Measurements from ENCODE around the gene GXYLT2.
"Not testable (repeated sequence)": the region's sequence is repeated elsewhere in the genome, so short reads cannot be mapped to it uniquely, and the experiment has no call there.

GXYLT2 gene

DNA sequence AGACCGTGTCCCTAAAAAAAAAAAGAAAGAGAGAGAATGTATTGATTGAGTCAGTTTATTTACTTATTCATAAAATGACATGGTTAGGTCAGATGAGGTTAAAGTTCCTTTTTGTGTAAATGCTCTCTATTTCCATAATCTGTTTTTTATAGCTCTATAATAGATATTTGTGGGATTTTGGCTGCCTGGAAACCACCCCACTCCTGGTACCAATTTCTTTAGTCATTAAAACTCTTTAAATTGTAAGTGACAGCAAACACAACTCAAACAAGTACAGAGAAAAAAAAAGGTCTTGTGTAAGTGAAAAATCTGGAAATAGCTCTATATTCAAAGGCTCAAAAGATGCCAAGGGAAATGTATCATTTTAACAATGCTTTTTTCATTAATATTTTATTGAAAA lies 97.7 kb downstream of the GXYLT2 start:
- Mint-ChIP-seq H3K27ac (no peak overlapping the region), H3K4me1 (ENCODE audit: low read depth) (peaks cover 10% of the 10 kb centered on the region), H3K27me3 (no peaks in the 10 kb centered on the region), H3K9me3 (peaks cover 12% of the 10 kb centered on the region), H3K36me3 (ENCODE audit: low read depth) (no peaks in the 10 kb centered on the region), H3K4me3 (no peak overlapping the region)
- intact Hi-C loops (cut with micrococcal nuclease) = no loop called here

DNA sequence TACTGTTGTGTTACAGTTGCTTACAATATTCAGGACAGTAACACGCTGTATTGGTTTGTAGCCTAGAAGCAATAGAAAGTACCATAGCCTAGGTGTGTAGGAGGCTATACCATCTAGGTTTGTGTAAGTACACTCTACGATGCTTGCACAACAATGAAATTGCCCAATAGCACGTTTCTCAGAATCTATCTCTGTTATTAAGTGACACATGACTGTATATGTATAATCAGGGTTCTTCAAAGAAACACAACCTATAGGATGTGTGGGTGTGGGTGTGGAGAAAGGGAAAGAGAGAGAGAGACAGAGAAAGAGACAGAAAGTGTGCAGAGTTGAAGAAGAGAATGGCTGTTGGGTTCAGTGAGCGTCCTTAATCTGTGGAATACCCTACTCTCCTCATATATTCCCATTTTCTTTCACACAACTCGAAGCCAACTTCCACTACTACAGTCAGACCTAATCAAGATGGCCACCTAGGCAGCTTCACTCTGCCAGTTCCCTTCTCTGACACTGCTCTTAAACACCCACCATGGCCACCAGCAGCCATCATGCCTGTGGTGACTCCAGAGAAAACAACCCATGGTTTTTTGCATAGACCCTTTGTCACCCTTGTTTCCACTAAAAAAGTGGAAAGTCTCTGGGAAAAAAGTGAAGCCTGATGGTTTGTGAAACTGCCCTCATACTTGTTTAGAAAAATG lies 103.0 kb downstream of the GXYLT2 start:
- H3K4me3 Mint-ChIP-seq = no peak overlapping the region
- H3K27me3 Mint-ChIP-seq = no peaks in the 10 kb centered on the region
- H3K27ac Mint-ChIP-seq = no peak overlapping the region
- H3K9me3 Mint-ChIP-seq = peaks cover 3% of the 10 kb centered on the region
- peaks cover 6% of the 10 kb centered on the region for H3K4me1 Mint-ChIP-seq (ENCODE audit: low read depth)
- intact Hi-C loops (cut with micrococcal nuclease) = no loop called here
- no peaks in the 10 kb centered on the region for H3K36me3 Mint-ChIP-seq (ENCODE audit: low read depth)

- H3K4me1 Mint-ChIP-seq (ENCODE audit: low read depth) = peaks cover 6% of the 10 kb centered on the region
- intact Hi-C loops (cut with micrococcal nuclease) = no loop called here
- no peaks in the 10 kb centered on the region for H3K36me3 Mint-ChIP-seq (ENCODE audit: low read depth)
- H3K4me3 Mint-ChIP-seq = no peak overlapping the region
- no peaks in the 10 kb centered on the region for H3K27me3 Mint-ChIP-seq
- H3K9me3 Mint-ChIP-seq = no peaks in the 10 kb centered on the region
- no peak overlapping the region for H3K27ac Mint-ChIP-seq
These were observed 103.7 kb downstream of the GXYLT2 start for GRCh38 chr3:72991522-72991921.

DNA sequence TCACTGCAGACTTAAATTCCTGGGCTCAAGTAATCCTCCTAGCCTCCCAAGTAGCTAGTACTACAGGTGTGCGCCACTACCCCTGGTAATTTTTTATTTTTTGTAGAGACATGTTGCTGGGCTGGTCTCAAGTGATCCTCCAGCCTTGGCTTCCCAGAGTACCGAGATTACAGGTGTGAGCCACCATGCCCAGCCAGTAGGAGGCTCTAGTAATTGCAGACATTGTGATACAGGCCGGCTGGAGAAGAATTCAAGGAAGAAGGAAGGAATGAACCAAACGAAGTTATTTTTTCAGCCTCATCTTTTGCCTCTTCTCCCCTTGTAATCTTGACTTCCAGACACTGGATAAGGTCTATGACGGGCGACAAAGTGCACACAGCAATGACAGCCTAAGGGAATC lies 105.5 kb downstream of the GXYLT2 start:
- no peaks in the 10 kb centered on the region for H3K27me3 Mint-ChIP-seq
- no peaks in the 10 kb centered on the region for H3K9me3 Mint-ChIP-seq
- no peak overlapping the region for H3K4me3 Mint-ChIP-seq
- peaks cover 13% of the 10 kb centered on the region for H3K4me1 Mint-ChIP-seq (ENCODE audit: low read depth)
- H3K27ac Mint-ChIP-seq = no peak overlapping the region
- intact Hi-C loops (cut with micrococcal nuclease) = no loop called here
- peaks cover 15% of the 10 kb centered on the region for H3K36me3 Mint-ChIP-seq (ENCODE audit: low read depth)

GRCh38 chr3:72995337-72995736 lies 107.5 kb downstream of the GXYLT2 start:
- Mint-ChIP-seq H3K36me3 (ENCODE audit: low read depth) (peaks cover 28% of the 10 kb centered on the region), H3K27ac (no peak overlapping the region), H3K4me3 (no peak overlapping the region), H3K4me1 (ENCODE audit: low read depth) (peaks cover 27% of the 10 kb centered on the region), H3K27me3 (no peaks in the 10 kb centered on the region), H3K9me3 (no peaks in the 10 kb centered on the region)
- intact Hi-C loops (cut with micrococcal nuclease) = no loop called here

- Mint-ChIP-seq H3K9me3 (no peaks in the 10 kb centered on the region), H3K27me3 (no peaks in the 10 kb centered on the region), H3K4me1 (ENCODE audit: low read depth) (peaks cover 28% of the 10 kb centered on the region), H3K36me3 (ENCODE audit: low read depth) (peaks cover 35% of the 10 kb centered on the region), H3K27ac (peak overlapping the region; percentile 93), H3K4me3 (peak overlapping the region; percentile 86)
- intact Hi-C loops (cut with micrococcal nuclease) = loop anchor here (2.0 kb wide), 1 partner anchor 57 kb away; no protein-coding TSS in a partner anchor
These were observed 108.3 kb downstream of the GXYLT2 start for GRCh38 chr3:72996121-72996472.

DNA sequence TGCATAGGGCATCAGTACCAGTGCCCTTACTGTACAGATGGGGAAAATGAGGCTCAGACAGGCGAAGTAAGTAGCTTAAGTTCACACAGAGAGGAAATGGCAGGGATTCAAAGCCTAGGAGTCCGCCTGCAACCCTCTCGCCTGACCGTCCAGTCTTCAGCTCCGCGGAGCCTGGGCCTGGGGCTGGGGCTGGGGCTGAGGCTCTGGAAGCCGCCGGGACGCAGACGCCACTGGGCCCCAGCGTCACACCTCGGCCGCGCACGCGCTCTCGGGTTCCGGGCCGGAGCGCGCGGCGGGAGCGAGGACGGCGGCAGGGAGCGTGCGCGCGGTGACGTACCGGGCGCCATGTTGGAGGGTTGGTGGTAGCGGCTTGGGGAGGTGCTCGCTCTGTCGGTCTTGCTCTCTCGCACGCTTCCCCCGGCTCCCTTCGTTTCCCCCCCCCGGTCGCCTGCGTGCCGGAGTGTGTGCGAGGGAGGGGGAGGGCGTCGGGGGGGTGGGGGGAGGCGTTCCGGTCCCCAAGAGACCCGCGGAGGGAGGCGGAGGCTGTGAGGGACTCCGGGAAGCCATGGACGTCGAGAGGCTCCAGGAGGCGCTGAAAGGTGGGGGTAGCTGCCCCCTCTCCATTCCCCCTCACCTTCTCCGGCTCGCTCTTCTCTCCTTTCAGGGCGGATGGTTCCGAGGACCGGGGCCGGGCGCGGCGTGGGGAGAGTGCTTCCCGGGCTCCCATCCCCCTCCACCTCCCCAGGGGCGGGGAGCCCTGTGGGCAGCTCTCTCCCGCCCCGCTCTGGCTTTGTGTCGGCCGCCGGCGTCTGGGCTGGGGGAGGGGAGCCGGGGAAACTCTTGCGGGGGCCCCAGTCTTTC lies 108.9 kb downstream of the GXYLT2 start, which contains the start of gene PPP4R2:
Gene PPP4R2, plus strand, starts transcription at position 339 of the 861 bp plus-strand sequence. Its CDS starts 227 bp downstream, at position 566.
- Mint-ChIP-seq H3K27me3 (no peaks in the 10 kb centered on the region), H3K27ac (peak within 1 kb of the TSS; percentile 93), H3K4me3 (peak within 1 kb of the TSS; percentile 86), H3K9me3 (no peaks in the 10 kb centered on the region), H3K4me1 (ENCODE audit: low read depth) (peaks cover 34% of the 10 kb centered on the region), H3K36me3 (ENCODE audit: low read depth) (peaks cover 41% of the 10 kb centered on the region)
- intact Hi-C loops (cut with micrococcal nuclease) = loop anchor here (2.0 kb wide), 1 partner anchor 58 kb away; no protein-coding TSS in a partner anchor

GRCh38 chr3:72997421-72997961 lies 109.6 kb downstream of the GXYLT2 start:
- Mint-ChIP-seq H3K4me3 (peak overlapping the region; percentile 86), H3K27ac (peak overlapping the region; percentile 93), H3K4me1 (ENCODE audit: low read depth) (peaks cover 38% of the 10 kb centered on the region), H3K27me3 (no peaks in the 10 kb centered on the region), H3K36me3 (ENCODE audit: low read depth) (peaks cover 49% of the 10 kb centered on the region), H3K9me3 (no peaks in the 10 kb centered on the region)
- intact Hi-C loops (cut with micrococcal nuclease) = loop anchor here (2.0 kb wide), 1 partner anchor 59 kb away; no protein-coding TSS in a partner anchor

- Mint-ChIP-seq H3K4me3 (peak overlapping the region; percentile 32), H3K27ac (no peak overlapping the region), H3K4me1 (ENCODE audit: low read depth) (peaks cover 39% of the 10 kb centered on the region), H3K27me3 (no peaks in the 10 kb centered on the region), H3K9me3 (no peaks in the 10 kb centered on the region), H3K36me3 (ENCODE audit: low read depth) (peaks cover 58% of the 10 kb centered on the region)
- intact Hi-C loops (cut with micrococcal nuclease) = no loop called here
These were observed 110.6 kb downstream of the GXYLT2 start for GRCh38 chr3:72998466-72998865.

DNA sequence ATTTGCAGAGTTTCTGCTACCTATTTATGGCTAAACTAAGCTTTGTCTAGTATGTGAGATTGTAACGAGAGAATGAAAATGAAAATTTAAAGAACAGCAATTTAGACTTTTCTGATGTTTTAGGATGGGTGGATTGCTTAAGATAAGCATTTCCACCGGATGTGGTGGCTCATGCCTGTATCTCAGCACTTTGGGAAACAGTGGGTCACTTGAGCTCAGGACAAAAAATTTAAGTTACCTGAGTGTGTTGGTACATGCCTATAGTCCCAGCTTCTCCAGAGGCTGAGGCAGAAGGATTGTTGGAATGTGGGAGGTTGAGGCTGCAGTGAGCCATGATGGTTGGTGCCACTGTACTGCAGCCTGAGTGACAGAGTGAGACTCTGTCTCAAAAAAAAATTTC lies 112.1 kb downstream of the GXYLT2 start:
- Mint-ChIP-seq H3K36me3 (ENCODE audit: low read depth) (peaks cover 73% of the 10 kb centered on the region), H3K4me1 (ENCODE audit: low read depth) (peaks cover 48% of the 10 kb centered on the region), H3K27me3 (no peaks in the 10 kb centered on the region), H3K4me3 (no peak overlapping the region), H3K27ac (no peak overlapping the region), H3K9me3 (no peaks in the 10 kb centered on the region)
- intact Hi-C loops (cut with micrococcal nuclease) = no loop called here

DNA sequence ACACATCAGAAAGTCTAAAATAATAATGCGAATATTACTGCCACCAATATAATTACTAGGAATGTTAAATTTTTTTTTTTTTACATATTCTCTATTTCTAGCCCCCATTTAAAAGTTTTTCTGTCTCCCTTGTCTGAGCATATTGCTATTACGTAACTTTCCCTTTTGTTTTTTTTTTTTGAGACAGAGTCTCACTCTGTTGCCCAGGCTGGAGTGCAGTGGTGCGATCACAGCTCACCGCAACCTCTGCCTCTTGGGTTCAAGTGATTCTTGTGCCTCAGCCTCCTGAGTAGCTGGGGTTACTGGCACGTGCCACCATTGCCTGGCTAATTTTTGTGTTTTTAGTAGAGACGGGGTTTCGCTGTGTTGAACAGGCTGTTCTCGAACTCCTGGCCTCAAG lies 115.2 kb downstream of the GXYLT2 start:
- H3K4me3 Mint-ChIP-seq; intact Hi-C loops (cut with micrococcal nuclease); H3K27me3 Mint-ChIP-seq; H3K9me3 Mint-ChIP-seq; H3K27ac Mint-ChIP-seq: not testable (repeated sequence)
- H3K4me1 Mint-ChIP-seq (ENCODE audit: low read depth) = peaks cover 65% of the 10 kb centered on the region
- H3K36me3 Mint-ChIP-seq (ENCODE audit: low read depth) = peaks cover 88% of the 10 kb centered on the region

DNA sequence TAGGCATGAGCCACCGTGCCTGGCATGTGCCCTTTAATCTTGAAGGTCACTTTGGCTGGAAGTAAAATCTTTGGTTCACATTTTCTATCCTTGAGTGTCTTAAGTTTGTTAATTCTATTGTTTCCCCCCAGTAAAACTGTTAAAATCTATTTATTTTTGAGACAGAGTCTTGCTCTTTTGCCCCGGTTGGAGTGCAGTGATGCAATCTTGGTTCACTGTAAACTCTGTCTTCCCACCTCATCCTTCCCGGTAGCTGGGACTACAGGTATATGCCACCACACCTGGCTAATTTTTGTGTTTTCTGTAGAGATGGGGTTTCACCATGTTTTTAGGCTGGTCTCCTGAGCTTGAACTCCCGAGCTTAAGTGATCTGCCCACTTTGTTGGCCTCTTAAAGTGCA lies 116.5 kb downstream of the GXYLT2 start:
- Mint-ChIP-seq H3K9me3 (no peaks in the 10 kb centered on the region), H3K36me3 (ENCODE audit: low read depth) (peaks cover 92% of the 10 kb centered on the region), H3K4me1 (ENCODE audit: low read depth) (peaks cover 65% of the 10 kb centered on the region), H3K4me3 (no peak overlapping the region), H3K27ac (no peak overlapping the region), H3K27me3 (no peaks in the 10 kb centered on the region)
- intact Hi-C loops (cut with micrococcal nuclease) = no loop called here

DNA sequence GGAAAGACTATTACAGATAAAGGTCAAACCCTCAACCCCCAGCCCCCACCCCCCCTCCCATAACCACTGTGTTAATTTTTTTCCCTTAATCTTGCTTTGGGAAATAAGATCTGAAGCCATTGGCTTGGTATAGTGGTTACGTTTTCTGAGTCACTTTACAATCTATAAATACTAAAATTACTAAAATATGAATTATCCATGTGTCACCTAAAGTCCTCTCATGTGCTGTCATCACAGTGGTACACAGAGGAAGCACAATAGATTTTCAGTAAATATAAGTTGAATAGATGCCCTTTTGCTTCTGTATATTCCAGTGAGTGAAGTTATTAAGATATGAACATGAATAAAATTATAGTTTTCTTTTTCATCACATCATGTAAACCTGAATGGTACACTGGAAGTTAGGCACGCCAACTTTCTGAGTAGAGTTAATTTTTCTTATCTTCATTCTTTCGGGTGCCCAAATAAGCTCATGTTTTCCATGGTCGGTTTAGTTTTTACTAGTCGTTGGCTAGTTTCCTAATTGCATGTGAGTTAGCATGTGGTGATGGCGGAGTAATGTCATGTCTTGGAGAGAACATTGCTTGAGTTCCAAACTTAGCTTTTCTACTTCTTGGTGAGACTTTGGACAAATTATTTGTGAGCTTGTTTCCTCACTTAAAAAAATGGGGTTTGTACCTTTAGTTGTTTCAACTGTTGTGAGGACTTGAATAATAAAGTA lies 120.3 kb downstream of the GXYLT2 start:
- Mint-ChIP-seq H3K27me3 (no peaks in the 10 kb centered on the region), H3K4me3 (no peak overlapping the region), H3K27ac (no peak overlapping the region), H3K36me3 (ENCODE audit: low read depth) (peaks cover 96% of the 10 kb centered on the region), H3K4me1 (ENCODE audit: low read depth) (peaks cover 62% of the 10 kb centered on the region), H3K9me3 (no peaks in the 10 kb centered on the region)
- intact Hi-C loops (cut with micrococcal nuclease) = loop anchor here (5.0 kb wide), 1 partner anchor 39 kb away; no protein-coding TSS in a partner anchor
